Rectal smooth muscle tissue (tissue), 1 donor: Measurements from ENCODE around the gene PPP1R3A.

Experiments used
- H3K27ac ChIP-seq: one replicate; pipeline ENCODE4 v1.7.0; 2013; ENCODE audit warnings: low read depth, low read length, inconsistent platforms
- H3K27me3 ChIP-seq: one replicate; pipeline ENCODE4 v1.7.0; 2013; ENCODE audit warnings: low read length; ENCODE audit not compliant: control insufficient read depth, insufficient read depth
- H3K36me3 ChIP-seq: one replicate; pipeline ENCODE4 v1.7.0; 2013; ENCODE audit warnings: low read length; ENCODE audit not compliant: control insufficient read depth, insufficient read depth
- H3K4me1 ChIP-seq: one replicate; pipeline ENCODE4 v1.7.0; 2013; ENCODE audit warnings: low read length; ENCODE audit not compliant: control insufficient read depth, insufficient read depth
- H3K4me3 ChIP-seq: one replicate; pipeline ENCODE4 v1.7.0; 2013; ENCODE audit warnings: low read length
- H3K9ac ChIP-seq: one replicate; pipeline ENCODE4 v1.7.0; 2013; ENCODE audit warnings: low read length

Gene PPP1R3A

DNA sequence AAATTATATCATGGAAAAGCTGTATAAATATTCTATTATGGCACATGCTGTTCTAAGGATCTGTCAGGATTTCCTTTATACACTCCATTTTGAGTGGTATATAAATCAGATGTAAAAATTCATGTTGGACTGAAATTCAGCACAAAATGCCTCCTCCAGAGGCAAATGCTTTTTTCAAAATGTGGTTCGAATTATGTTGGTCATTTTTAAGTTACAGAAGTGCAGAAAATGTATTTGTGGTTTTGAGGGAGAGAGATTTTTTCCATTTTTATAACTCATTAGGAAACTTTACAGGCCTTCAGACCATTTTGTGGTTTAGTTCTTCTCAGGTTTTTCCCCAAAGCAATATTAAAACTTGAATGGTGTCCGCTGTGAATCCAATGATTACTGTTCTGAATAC, 2.9 kb downstream of the PPP1R3A start:
- Histone ChIP-seq H3K27me3 (no peaks in the 10 kb centered on the region), H3K9ac (no peak overlapping the region), H3K4me3 (no peak overlapping the region), H3K36me3 (no peaks in the 10 kb centered on the region), H3K4me1 (no peaks in the 10 kb centered on the region), H3K27ac (no peak overlapping the region)

DNA sequence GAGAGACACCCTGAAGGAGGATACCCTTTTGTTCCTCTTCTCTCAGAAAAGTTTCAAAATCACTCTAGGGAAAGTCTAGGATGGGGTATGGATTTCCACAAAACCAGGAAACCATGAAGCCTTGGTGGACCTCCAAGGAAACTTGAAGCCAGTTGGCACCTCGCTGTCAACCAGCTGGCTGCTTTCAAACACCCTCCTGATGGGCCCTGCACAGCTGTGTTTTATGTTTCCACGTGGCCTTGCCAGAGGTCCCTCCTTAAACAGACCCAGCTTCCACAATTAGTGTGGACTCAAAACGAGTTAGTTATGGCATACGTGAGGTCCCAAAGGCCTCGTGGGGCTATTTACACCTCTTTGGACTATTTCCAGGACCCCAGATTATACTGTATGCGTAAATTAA, 5.9 kb downstream of the PPP1R3A start:
- Histone ChIP-seq H3K36me3 (no peaks in the 10 kb centered on the region), H3K9ac (no peak overlapping the region), H3K27ac (no peak overlapping the region), H3K27me3 (no peaks in the 10 kb centered on the region), H3K4me1 (no peaks in the 10 kb centered on the region), H3K4me3 (no peak overlapping the region)

DNA sequence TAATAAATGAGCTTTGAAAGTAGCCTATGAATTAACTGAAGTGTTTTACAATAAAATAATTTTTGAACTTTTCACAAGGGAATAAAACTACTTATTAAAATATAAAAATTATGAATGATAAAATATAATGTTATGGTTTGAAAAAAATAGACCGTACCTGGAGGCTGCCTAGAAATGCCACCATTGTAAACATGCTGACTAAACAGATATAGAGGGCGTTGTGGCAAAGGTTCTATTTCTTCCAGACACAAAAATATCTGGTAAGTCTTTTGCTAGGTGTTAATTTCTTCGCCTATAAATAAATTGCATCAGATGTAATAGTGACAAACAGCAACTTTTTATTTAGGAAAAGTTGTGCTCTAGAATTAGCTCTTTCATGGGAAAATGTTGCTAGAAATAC, 11.2 kb downstream of the PPP1R3A start:
- H3K9ac ChIP-seq = no peak overlapping the region
- H3K4me3 ChIP-seq = no peak overlapping the region
- no peak overlapping the region for H3K27ac ChIP-seq
- H3K4me1 ChIP-seq = no peaks in the 10 kb centered on the region
- H3K27me3 ChIP-seq = no peaks in the 10 kb centered on the region
- no peaks in the 10 kb centered on the region for H3K36me3 ChIP-seq

DNA sequence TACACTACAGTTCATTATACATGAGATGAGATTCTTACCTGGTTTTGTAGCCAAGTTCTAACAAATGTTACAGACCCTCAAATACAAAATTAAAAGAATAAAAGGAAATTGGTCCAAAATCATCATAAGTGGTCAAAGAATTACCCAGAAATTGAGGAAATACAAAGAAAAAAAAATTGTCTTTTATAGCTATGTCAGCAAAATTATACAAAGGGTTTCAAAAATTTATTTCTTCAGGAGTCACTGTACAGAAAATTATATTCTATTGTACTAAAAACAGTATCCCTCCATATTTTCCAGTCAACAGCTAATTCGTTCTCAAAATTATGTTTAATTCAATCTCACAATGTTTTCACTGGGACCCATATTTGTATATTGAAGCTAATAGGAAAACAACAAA, 14.3 kb downstream of the PPP1R3A start:
- no peaks in the 10 kb centered on the region for H3K4me1 ChIP-seq
- no peak overlapping the region for H3K9ac ChIP-seq
- no peaks in the 10 kb centered on the region for H3K36me3 ChIP-seq
- no peak overlapping the region for H3K4me3 ChIP-seq
- no peak overlapping the region for H3K27ac ChIP-seq
- no peaks in the 10 kb centered on the region for H3K27me3 ChIP-seq

DNA sequence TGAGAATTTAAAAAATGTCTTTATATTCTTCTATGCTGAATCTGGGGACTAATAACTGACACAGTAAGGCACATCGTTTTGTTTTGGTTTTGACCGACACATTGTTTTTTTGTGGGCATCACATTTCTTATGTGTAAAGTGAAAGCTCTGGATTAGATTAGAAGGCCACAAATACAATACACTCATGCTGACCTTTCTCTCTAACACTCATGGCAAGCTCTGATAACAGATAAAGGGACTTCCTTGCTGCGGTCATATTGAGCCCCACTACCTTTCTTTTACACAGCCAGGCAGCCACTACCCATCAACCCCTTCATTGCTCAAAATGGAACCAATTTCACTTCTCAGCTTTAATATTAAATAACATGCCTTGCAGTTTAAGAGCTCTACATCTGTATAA, 26.0 kb downstream of the PPP1R3A start:
- Histone ChIP-seq H3K4me1 (no peaks in the 10 kb centered on the region), H3K4me3 (no peak overlapping the region), H3K36me3 (no peaks in the 10 kb centered on the region), H3K27me3 (no peaks in the 10 kb centered on the region), H3K27ac (no peak overlapping the region), H3K9ac (no peak overlapping the region)

DNA sequence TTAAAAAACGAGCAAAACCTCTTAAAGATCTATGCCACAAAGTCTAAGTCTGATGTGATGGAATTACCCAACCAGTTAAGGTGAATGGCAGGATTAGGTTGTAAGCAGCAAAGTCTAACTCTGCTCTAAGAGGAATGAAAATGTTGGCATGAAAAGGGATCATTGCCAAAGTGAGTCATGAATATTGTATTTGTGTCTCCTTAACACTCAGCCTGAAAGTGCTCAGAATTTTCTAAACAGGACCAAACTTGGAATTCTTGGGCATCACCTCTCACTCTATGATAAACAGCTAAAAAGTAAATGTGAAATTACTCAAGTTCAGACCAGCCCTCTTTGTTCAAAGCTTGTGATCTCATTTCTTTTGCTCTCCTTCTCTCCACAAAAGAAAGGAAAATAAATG, 27.0 kb downstream of the PPP1R3A start:
- Histone ChIP-seq H3K27ac (no peak overlapping the region), H3K9ac (no peak overlapping the region), H3K4me3 (no peak overlapping the region), H3K4me1 (no peaks in the 10 kb centered on the region), H3K36me3 (no peaks in the 10 kb centered on the region), H3K27me3 (no peaks in the 10 kb centered on the region)

DNA sequence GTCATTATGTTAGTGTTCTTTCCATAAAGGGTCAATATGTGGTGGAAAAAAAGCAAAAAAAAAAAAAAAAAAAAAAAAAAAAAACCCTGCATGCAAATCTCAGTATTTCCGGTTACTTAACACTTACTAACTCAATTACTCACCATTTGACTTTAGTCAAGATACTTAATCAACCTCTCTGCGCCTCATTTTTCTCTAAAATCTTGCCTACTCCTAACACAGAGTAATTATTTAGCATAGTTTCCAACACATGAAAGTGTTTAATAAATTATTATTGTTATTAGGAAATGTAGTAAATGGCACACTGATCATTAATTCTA, 27.8 kb downstream of the PPP1R3A start:
- H3K4me3 ChIP-seq = no peak overlapping the region
- no peaks in the 10 kb centered on the region for H3K4me1 ChIP-seq
- H3K9ac ChIP-seq = no peak overlapping the region
- no peaks in the 10 kb centered on the region for H3K36me3 ChIP-seq
- no peak overlapping the region for H3K27ac ChIP-seq
- H3K27me3 ChIP-seq = no peaks in the 10 kb centered on the region

DNA sequence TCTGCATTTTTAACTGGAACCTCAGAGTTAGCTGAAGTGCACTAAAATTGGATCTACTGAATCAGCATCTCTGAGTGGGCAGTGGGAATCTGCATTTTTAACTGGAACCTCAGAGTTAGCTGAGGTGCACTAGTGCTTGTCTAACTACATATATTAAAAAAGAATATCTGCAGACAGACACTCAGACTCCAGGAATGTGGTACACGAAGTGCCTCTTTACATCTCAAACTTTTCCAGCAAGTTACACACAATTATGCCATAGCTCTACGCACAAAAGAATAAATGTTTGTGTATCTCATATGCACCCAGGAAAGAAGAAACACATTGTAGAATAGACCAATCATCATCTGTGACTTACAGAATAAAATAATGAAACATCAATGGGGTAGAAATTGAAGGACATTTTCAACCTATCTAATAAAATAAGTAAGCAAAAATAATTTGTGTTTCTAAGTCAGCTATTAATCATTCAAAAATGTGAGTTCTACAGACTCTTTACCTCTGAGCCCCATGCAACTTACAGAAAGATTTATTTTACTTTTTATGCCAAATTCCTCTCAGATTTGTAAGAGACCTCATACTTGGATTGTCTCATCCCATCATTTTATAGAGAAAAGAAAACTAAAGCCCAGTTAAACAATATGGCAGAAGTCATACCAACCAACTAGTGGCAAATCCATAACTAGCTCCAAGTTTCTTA, 28.3 kb downstream of the PPP1R3A start:
- no peak overlapping the region for H3K4me3 ChIP-seq
- H3K9ac ChIP-seq = no peak overlapping the region
- H3K27ac ChIP-seq = no peak overlapping the region
- H3K27me3 ChIP-seq = no peaks in the 10 kb centered on the region
- H3K4me1 ChIP-seq = no peaks in the 10 kb centered on the region
- H3K36me3 ChIP-seq = no peaks in the 10 kb centered on the region

DNA sequence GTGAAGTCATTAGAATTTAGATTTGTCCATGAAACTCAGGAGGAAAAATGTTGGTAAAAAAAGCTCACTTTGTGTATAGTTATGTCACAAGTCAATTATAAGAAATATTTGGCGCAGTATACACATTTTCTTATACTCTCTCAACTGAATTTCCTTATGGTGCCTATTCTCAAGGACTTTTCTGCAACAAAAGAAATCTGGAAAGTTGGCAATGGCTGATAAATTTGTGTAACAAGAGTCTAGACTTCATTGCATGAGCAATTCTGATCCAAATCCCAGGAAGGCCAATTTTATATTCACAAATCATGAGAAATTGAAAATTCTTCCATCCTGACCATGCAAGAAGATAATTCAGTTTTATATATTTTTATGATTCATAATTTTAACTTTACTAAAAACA, 35.7 kb downstream of the PPP1R3A start:
- Histone ChIP-seq H3K4me3 (no peak overlapping the region), H3K36me3 (no peaks in the 10 kb centered on the region), H3K27me3 (no peaks in the 10 kb centered on the region), H3K9ac (no peak overlapping the region), H3K27ac (no peak overlapping the region), H3K4me1 (no peaks in the 10 kb centered on the region)

DNA sequence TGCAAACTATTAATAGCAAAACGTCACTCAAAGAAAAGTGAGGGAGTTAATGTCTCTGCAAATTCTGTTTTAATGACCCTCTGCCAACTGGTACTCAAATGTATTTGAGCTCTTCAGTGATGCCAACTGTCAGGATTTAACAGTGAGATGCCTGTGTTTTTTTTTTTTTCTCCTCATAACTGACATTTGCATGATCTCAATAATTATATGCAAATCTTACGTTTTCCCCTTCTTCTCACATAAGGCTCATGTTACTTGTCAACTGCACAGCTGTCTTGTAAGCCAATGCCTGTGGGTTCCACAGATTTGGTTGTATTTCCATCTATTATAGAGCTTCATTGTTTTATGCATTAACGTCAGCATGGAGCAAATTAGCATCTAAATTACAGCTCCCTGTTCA, 38.2 kb downstream of the PPP1R3A start:
- Histone ChIP-seq H3K9ac (no peak overlapping the region), H3K4me3 (no peak overlapping the region), H3K36me3 (no peaks in the 10 kb centered on the region), H3K4me1 (no peaks in the 10 kb centered on the region), H3K27ac (no peak overlapping the region), H3K27me3 (no peaks in the 10 kb centered on the region)

DNA sequence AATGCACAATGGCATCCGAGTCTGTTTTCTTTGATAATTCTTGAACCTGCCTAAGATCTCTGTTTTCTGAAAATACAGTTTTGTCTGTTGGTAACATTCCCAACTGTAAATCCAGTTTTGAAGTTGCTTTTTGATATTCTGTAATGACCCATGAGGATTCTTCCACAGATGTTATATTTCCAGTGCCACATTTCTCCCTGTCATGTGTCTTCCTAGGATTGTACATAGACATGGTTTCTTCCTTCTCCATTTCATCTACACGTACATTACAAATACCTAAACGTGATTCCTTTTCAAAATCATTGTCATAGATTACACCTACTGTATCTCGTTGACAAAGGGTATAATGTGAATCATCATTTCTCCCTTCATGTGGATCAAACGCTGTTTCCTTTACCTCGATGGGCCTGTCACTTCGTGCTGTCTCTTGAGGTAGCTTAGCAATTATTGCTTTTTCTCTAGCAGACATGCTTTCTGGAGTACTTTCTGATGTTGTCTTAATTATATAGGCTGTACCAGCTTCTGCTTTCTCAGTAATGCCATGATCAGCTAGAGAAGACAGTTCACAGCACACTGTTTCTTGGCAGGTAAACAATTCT, 40.3 kb downstream of the PPP1R3A start:
- no peak overlapping the region for H3K9ac ChIP-seq
- no peak overlapping the region for H3K27ac ChIP-seq
- H3K4me3 ChIP-seq = no peak overlapping the region
- no peaks in the 10 kb centered on the region for H3K4me1 ChIP-seq
- H3K36me3 ChIP-seq = no peaks in the 10 kb centered on the region
- H3K27me3 ChIP-seq = no peaks in the 10 kb centered on the region

DNA sequence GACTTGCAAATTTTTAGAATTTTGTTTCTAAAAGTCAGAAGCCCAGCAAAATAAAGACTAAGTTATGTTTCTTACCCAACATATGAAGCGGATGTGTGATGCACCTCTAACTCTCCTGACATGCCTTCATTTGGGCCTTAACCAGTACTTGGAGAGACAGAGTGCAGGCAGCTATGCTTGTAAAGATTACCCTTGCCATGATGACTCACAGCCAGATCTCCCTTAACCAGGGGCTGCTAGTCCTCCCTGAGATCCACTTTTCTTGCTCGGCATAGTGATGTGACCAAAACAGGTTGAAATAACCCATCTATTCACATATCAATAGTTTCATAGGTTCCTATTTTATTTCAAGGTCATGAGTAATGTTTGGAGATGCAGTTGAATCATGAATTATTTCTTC, 43.6 kb downstream of the PPP1R3A start:
- H3K9ac ChIP-seq = no peak overlapping the region
- H3K4me1 ChIP-seq = no peaks in the 10 kb centered on the region
- no peaks in the 10 kb centered on the region for H3K36me3 ChIP-seq
- H3K27ac ChIP-seq = no peak overlapping the region
- H3K27me3 ChIP-seq = no peaks in the 10 kb centered on the region
- no peak overlapping the region for H3K4me3 ChIP-seq

DNA sequence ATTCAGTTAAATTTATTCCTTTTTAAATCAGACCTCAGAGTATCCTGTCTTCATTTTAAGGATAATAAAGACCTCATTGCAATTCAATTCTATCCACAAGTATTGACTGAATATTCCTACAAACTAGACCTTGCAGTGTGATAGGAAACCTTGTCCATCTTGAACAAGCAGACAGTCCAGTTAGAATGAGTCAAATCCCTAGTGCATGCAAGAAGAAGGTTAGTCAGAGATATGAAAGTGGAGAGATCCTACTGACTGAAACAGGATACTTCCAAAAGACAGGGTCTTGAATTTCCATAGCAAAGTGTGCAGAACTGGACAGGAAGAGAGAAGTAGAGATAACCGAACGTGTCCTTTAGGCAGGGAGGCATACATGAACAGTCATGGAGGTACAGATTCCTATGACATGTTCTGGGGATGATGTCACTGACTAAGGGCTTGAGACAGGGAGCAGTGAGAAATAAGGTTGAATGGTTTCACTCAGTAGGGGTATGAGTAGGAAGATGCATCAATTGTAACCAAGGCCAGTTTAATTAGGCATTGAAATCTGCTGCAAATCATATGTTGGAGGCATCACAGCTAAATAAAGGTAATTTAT, 45.2 kb downstream of the PPP1R3A start:
- Histone ChIP-seq H3K27me3 (no peaks in the 10 kb centered on the region), H3K9ac (no peak overlapping the region), H3K4me1 (no peaks in the 10 kb centered on the region), H3K27ac (no peak overlapping the region), H3K4me3 (no peak overlapping the region), H3K36me3 (no peaks in the 10 kb centered on the region)
